ENCODE results near the gene ZNF697.

- no peak for TF ChIP-seq EZH2 (IDR thresholded peaks at IDR 0.05; ENCODE audit: borderline replicate concordance, low read depth, low read length, poor library complexity, severe bottlenecking)
- no peak for TF ChIP-seq CTCF (conservative IDR thresholded peaks at IDR 0.05; ENCODE audit: low read depth, low read length)
Observed at GRCh38 chr1:119687434-119688079, 39.5 kb upstream of the ZNF697 start.

All from A673 (cell line).